Sigmoid colon (tissue), 4 donors: ENCODE measurements around the gene WNT11.

ENCODE experiments used
- EP300 ChIP-seq, 4 donors: sonication (generic); formaldehyde crosslinking; IDR thresholded peaks; one replicate each; pipeline ENCODE4 v1.6.1; 2017; ENCODE audit warnings: antibody characterized with exemption in 4 of 4
- POLR2A ChIP-seq, 2 donors: fragments of 450-650 bp; IDR thresholded peaks; one replicate each; pipeline ENCODE4 v1.6.1; 2016; ENCODE audit warnings: antibody characterized with exemption in 2 of 2, mild to moderate bottlenecking in 2 of 2, moderate library complexity in 2 of 2
- POLR2AphosphoS5 ChIP-seq, 4 donors: sonication (generic); formaldehyde crosslinking; IDR thresholded peaks; one replicate each; pipeline ENCODE4 v1.6.1; 2017; ENCODE audit warnings: antibody characterized with exemption in 4 of 4
- TF ChIP-seq, protein P1 (sequence below), 4 experiments: fragments of 450-650 bp in 3 of 4; fragments of 200-600 bp in 1 of 4; IDR thresholded peaks; one replicate each; pipeline ENCODE4 v1.5.1; 2016 to 2019; ENCODE audit warnings: antibody characterized with exemption in 4 of 4, mild to moderate bottlenecking in 3 of 4, moderate library complexity in 2 of 4

DNA sequence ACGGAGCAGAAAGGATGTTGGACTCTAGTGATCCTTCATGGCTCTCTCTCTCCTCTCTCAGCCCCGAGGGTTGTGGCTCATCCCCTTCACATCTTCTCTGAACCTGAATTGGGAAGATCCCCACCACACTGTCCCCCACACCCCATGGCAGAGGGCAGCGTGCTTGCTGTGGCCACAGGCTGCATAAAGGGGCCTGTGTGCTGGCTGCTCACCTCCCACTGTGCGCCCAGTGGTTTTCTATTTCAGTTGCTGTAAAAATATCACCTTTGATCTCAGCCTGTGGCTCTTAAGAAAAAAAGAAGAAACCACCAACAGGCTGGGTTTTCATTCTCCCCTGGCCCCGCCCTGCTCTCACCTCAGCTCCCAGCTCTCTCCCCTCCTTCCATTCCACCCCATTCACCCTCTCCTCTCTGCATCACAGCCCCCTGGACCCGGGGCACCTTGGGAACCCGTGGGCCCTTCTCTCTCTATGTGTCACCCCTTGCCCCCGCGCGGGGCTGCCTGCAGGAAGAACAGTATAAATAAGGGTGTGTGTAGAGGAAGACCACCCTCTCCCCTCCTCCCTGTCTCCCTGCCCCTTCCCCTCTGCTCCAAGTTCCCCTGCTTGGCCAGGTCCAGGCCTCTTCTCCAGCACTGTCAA, 25.8 kb upstream of the WNT11 start:
- TF ChIP-seq, protein P1, sequence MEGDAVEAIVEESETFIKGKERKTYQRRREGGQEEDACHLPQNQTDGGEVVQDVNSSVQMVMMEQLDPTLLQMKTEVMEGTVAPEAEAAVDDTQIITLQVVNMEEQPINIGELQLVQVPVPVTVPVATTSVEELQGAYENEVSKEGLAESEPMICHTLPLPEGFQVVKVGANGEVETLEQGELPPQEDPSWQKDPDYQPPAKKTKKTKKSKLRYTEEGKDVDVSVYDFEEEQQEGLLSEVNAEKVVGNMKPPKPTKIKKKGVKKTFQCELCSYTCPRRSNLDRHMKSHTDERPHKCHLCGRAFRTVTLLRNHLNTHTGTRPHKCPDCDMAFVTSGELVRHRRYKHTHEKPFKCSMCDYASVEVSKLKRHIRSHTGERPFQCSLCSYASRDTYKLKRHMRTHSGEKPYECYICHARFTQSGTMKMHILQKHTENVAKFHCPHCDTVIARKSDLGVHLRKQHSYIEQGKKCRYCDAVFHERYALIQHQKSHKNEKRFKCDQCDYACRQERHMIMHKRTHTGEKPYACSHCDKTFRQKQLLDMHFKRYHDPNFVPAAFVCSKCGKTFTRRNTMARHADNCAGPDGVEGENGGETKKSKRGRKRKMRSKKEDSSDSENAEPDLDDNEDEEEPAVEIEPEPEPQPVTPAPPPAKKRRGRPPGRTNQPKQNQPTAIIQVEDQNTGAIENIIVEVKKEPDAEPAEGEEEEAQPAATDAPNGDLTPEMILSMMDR (IDR thresholded peaks at IDR 0.05): no peak
- no peak for TF ChIP-seq EP300 (IDR thresholded peaks at IDR 0.05)
- TF ChIP-seq POLR2AphosphoS5 (IDR thresholded peaks at IDR 0.05): no peak
- no peak for TF ChIP-seq POLR2A (IDR thresholded peaks at IDR 0.05)
